Activated CD8-positive, alpha-beta memory T cell treated with anti-CD3 and anti-CD28 coated beads, Interleukin-2, amount 10 ng/mL, durations not matched to agents 7 days and 5 days (primary cell): ENCODE measurements around the gene VCX. TPM values are rescaled to one million over a fixed set of nuclear protein-coding genes. Genes with fewer than 3 reads are reported as not detected.

Experiments used
- total RNA-seq, 2 experiments: library from RNA; stranded (reverse); gene quantifications; one replicate each; pipeline ENCODE4 v1.2.3, GENCODE V29; 2021

VCX gene
- total RNA-seq, 2 experiments from 2014 or later: not detected

Other genes with a start within 250 kb of the VCX start
- 1 to 10 TPM; 3.7 to 5.6 TPM for gene PNPLA4, start 84.2 kb downstream of the VCX start, total RNA-seq